Thoracic aorta (tissue), 2 donors: ENCODE results near the gene MECR. TPM values are rescaled to one million over a fixed set of nuclear protein-coding genes. Genes with fewer than 3 reads are reported as not detected.
A peak's percentile ranks its signal among the peaks of the same experiment; 100 is the strongest.

Experiments
- ATAC-seq: fragments of 150-250 bp; one replicate; pipeline ENCODE4 v1.8.0; 2017; ENCODE audit warnings: low read depth; ENCODE audit not compliant: insufficient number of reproducible peaks, low FRiP score
- DNase-seq: peaks from one replicate; pipeline ENCODE4 v3.0.0-alpha.2; 2020; ENCODE audit warnings: low spot score
- H3K27ac ChIP-seq, 2 donors: fragments of 200-600 bp; sonication (generic); 1 replicate in 1 of 2; 2 replicates in 1 of 2; pipeline ENCODE4 v1.5.1; 2016; ENCODE audit warnings: mild to moderate bottlenecking in 2 of 2, moderate library complexity in 2 of 2
- H3K27me3 ChIP-seq: fragments of 200-600 bp; sonication (generic); replicated peaks from 2 replicates; pipeline ENCODE4 v1.6.0; 2016; ENCODE audit warnings: mild to moderate bottlenecking; ENCODE audit not compliant: insufficient read depth
- H3K36me3 ChIP-seq: fragments of 200-600 bp; sonication (generic); one replicate; pipeline ENCODE4 v1.5.1; 2016
- H3K4me1 ChIP-seq, 2 donors: fragments of 200-600 bp; sonication (generic); 1 replicate in 1 of 2; 2 replicates in 1 of 2; pipeline versions ENCODE4 v1.5.1 to v1.6.0; 2016; ENCODE audit warnings: low read depth in 2 of 2, mild to moderate bottlenecking in 1 of 2; ENCODE audit not compliant: control insufficient read depth in 1 of 2
- H3K4me3 ChIP-seq: fragments of 200-600 bp; sonication (generic); 2 replicates; pipeline ENCODE4 v1.5.1; 2016; ENCODE audit warnings: mild to moderate bottlenecking
- H3K9me3 ChIP-seq: fragments of 200-600 bp; sonication (generic); 2 replicates; pipeline ENCODE4 v1.5.1; 2016
- CTCF ChIP-seq: fragments of 200-600 bp; sonication (generic); IDR thresholded peaks from one replicate; pipeline ENCODE4 v1.5.1; 2019; ENCODE audit warnings: antibody characterized with exemption
- total RNA-seq, 2 donors: library from RNA; depleted of rRNA; stranded (reverse); fragments of >200 nt; gene quantifications; one replicate each; pipeline versions ENCODE4 v1.1.0 to v1.2.3, GENCODE V29; 2016

The MECR gene
- total RNA-seq, 2 donors from 2014 or later = 9.2 to 32.0 TPM

DNA sequence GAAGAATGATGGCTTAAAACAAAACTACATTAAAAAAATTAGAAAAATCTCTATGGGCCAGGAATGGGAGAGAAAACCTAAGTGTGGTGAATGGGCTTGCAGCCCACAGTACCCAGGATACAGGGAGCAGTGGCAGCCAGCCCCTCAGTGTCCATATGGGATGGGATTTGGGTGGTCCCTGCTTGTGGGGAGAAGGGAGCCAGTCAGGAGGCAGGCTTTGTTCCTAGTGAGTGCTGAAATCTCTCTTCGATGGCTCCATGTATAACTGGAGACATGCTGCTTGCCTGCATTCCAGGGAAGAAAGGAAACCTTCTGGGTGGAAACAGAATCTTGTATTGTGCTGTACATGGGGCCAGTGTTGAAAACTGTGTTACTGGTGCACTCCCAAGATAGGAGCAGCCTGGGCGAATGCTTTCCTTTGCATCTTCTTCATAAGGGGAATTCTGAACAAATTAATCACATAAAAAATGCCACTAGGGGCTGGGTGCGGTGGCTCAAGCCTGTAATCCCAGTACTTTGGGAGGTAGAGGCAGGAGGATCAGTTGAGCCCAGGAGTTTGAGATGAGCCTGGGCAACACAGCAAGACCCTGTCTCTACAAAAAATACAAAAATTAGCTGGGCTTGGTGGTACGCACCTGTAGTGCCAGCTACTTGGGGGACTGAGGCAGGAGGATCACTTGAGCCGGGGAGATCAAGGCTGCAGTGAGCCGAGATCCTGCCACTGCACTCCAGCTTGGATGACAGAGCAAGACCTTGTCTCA lies 41.6 kb upstream of the MECR start:
- H3K9me3 ChIP-seq = no peaks in the 10 kb centered on the region
- H3K27ac ChIP-seq = no peak overlapping the region
- ATAC-seq (no peak), DNase-seq (no peak)
- TF ChIP-seq CTCF = no peak
- H3K27me3 ChIP-seq = no peaks in the 10 kb centered on the region
- peaks cover 6 to 13% of the 10 kb centered on the region in 2 donors for H3K4me1 ChIP-seq
- peak overlapping the region; percentile 43 for H3K4me3 ChIP-seq
- peaks cover 4% of the 10 kb centered on the region for H3K36me3 ChIP-seq

- no peaks in the 10 kb centered on the region for H3K27me3 ChIP-seq
- H3K36me3 ChIP-seq = peaks cover 4% of the 10 kb centered on the region
- DNase-seq (no peak), ATAC-seq (no peak)
- no peaks in the 10 kb centered on the region for H3K9me3 ChIP-seq
- H3K27ac ChIP-seq = no peak overlapping the region
- TF ChIP-seq CTCF = no peak
- peak overlapping the region; percentile 43 for H3K4me3 ChIP-seq
- H3K4me1 ChIP-seq = peaks cover 6 to 13% of the 10 kb centered on the region in 2 donors
These were observed 41.0 kb upstream of the MECR start for GRCh38 chr1:29271724-29272123.

GRCh38 chr1:29270929-29271521 lies 40.3 kb upstream of the MECR start:
- Histone ChIP-seq H3K9me3 (no peaks in the 10 kb centered on the region), H3K4me3 (no peak overlapping the region), H3K4me1 (peaks cover 6 to 13% of the 10 kb centered on the region in 2 donors), H3K36me3 (peaks cover 4% of the 10 kb centered on the region), H3K27me3 (no peaks in the 10 kb centered on the region), H3K27ac (no peak overlapping the region)
- no peak for ATAC-seq
- DNase-seq = no peak
- TF ChIP-seq CTCF = no peak

GRCh38 chr1:29269382-29269781 lies 38.6 kb upstream of the MECR start:
- no peak for TF ChIP-seq CTCF
- ATAC-seq (no peak), DNase-seq (no peak)
- H3K4me1 ChIP-seq = peaks cover 6 to 13% of the 10 kb centered on the region in 2 donors
- H3K36me3 ChIP-seq = peaks cover 4% of the 10 kb centered on the region
- H3K4me3 ChIP-seq = no peak overlapping the region
- no peaks in the 10 kb centered on the region for H3K9me3 ChIP-seq
- H3K27ac ChIP-seq = no peak overlapping the region
- H3K27me3 ChIP-seq = no peaks in the 10 kb centered on the region

- H3K36me3 ChIP-seq = peaks cover 4% of the 10 kb centered on the region
- no peak for TF ChIP-seq CTCF
- H3K4me1 ChIP-seq = peaks cover 6 to 13% of the 10 kb centered on the region in 2 donors
- no peak overlapping the region for H3K4me3 ChIP-seq
- H3K27ac ChIP-seq = no peak overlapping the region
- H3K27me3 ChIP-seq = no peaks in the 10 kb centered on the region
- ATAC-seq = no peak
- no peaks in the 10 kb centered on the region for H3K9me3 ChIP-seq
- DNase-seq = no peak
These were observed 36.8 kb upstream of the MECR start for GRCh38 chr1:29267321-29268070.
